Testis (tissue), 2 donors: ENCODE measurements around the gene RANBP3.

Source experiments
- POLR2A ChIP-seq: fragments of 450-650 bp; IDR thresholded peaks from one replicate; pipeline ENCODE4 v1.6.1; 2017; ENCODE audit warnings: antibody characterized with exemption, mild to moderate bottlenecking, moderate library complexity
- TF ChIP-seq, protein P1 (sequence below), 3 experiments: fragments of 450-650 bp in 2 of 3; fragments of 200-600 bp in 1 of 3; sonication (generic) in 1 of 3; IDR thresholded peaks; one replicate each; pipeline ENCODE4 v1.5.1; 2016 to 2019; ENCODE audit warnings: antibody characterized with exemption in 3 of 3, mild to moderate bottlenecking in 2 of 3, moderate library complexity in 1 of 3

DNA sequence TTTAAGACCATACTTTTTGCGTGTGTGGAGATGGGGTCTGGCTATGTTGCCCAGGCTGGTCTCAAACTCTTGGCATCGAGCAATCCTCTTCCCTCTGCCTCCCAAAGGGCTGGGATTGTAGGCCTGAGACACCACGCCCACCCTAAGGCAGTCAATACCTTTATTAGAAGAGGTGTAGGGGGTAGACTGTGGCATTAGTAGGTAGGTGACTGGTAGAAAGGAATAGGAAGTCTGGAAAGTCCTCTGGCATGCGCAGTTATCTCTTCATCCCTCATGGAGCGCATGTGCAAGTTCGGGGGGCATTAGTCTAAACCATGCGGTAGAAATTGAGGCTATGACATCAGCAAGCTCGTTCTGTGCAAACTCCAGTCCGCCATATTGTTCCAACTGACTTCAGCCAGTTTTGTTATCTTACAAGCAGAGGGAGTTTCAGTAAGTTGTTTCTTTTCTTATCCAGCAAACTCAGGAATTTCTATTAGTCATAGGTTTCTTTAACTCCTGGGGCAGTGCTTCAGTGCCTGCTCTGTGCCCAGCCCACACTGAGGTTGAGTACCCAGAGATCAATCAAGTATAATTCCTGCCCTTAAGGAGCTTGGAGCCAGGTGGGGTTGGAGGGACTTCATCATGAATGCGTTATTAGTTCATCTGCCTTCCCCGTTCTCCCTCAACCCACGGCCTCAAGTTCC is 7.3 kb upstream of the RANBP3 start:
- TF ChIP-seq, protein P1, sequence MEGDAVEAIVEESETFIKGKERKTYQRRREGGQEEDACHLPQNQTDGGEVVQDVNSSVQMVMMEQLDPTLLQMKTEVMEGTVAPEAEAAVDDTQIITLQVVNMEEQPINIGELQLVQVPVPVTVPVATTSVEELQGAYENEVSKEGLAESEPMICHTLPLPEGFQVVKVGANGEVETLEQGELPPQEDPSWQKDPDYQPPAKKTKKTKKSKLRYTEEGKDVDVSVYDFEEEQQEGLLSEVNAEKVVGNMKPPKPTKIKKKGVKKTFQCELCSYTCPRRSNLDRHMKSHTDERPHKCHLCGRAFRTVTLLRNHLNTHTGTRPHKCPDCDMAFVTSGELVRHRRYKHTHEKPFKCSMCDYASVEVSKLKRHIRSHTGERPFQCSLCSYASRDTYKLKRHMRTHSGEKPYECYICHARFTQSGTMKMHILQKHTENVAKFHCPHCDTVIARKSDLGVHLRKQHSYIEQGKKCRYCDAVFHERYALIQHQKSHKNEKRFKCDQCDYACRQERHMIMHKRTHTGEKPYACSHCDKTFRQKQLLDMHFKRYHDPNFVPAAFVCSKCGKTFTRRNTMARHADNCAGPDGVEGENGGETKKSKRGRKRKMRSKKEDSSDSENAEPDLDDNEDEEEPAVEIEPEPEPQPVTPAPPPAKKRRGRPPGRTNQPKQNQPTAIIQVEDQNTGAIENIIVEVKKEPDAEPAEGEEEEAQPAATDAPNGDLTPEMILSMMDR (IDR thresholded peaks at IDR 0.05): no peak
- no peak for TF ChIP-seq POLR2A
